Gastrocnemius medialis (tissue), 4 donors: ENCODE results near the gene FASTKD3.

Source experiments
- CTCF ChIP-seq, 5 experiments: fragments of 450-650 bp in 3 of 5; fragments of 200-600 bp in 2 of 5; sonication (generic) in 2 of 5; IDR thresholded peaks in 4 of 5; conservative IDR thresholded peaks in 1 of 5; 1 replicate in 4 of 5; 2 replicates in 1 of 5; pipeline ENCODE4 v1.5.1; 2016 to 2019; ENCODE audit warnings: antibody characterized with exemption in 5 of 5, mild to moderate bottlenecking in 3 of 5, moderate library complexity in 3 of 5
- POLR2A ChIP-seq, 2 donors: fragments of 450-650 bp; IDR thresholded peaks; one replicate each; pipeline ENCODE4 v1.6.1; 2017; ENCODE audit warnings: antibody characterized with exemption in 2 of 2, mild to moderate bottlenecking in 2 of 2, moderate library complexity in 2 of 2

- TF ChIP-seq CTCF (IDR thresholded peaks at IDR 0.05 in 4 of 5, conservative IDR thresholded peaks at IDR 0.05 in 1 of 5) (no peak), POLR2A (IDR thresholded peaks at IDR 0.05) (no peak)
These were observed 3.8 kb upstream of the FASTKD3 start for GRCh38 chr5:7872517-7873130.
